K562 (cell line): ENCODE results near the gene JUND.

Experiments
- CBX1 ChIP-seq: sonication (generic); IDR thresholded peaks from 2 replicates; pipeline ENCODE4 v1.6.1; 2016; ENCODE audit warnings: antibody characterized with exemption, low read depth, mild to moderate bottlenecking
- CBX5 ChIP-seq: IDR thresholded peaks from 2 replicates; pipeline ENCODE4 v1.6.1; 2014; ENCODE audit warnings: low read depth, borderline replicate concordance
- EZH2 ChIP-seq: IDR thresholded peaks from 2 replicates; pipeline ENCODE4 v1.6.1; 2012; ENCODE audit warnings: low read depth, mild to moderate bottlenecking, inconsistent platforms, low read length, borderline replicate concordance
- JUNB ChIP-seq: fragments of 450-650 bp; formaldehyde crosslinking; conservative IDR thresholded peaks from 2 replicates; pipeline ENCODE4 v1.4.0; 2020; ENCODE audit warnings: mild to moderate bottlenecking
- NFYB ChIP-seq: IDR thresholded peaks from 2 replicates; pipeline ENCODE4 v1.6.1; 2011; ENCODE audit warnings: mild to moderate bottlenecking, moderate library complexity; ENCODE audit not compliant: insufficient read length; ENCODE audit errors: extremely low read depth
- POLR2A ChIP-seq: fragments of 450-650 bp; conservative IDR thresholded peaks from 2 replicates; pipeline ENCODE4 v1.6.1; 2016
- SIN3B ChIP-seq: fragments of 450-650 bp; IDR thresholded peaks from 2 replicates; pipeline ENCODE4 v1.6.1; 2017; ENCODE audit warnings: low read depth, mild to moderate bottlenecking, moderate library complexity
- SRF ChIP-seq, 2 experiments: fragments of 250-450, 450-650 bp in 1 of 2; sonication (Bioruptor Pico) in 1 of 2; sonication (generic) in 1 of 2; formaldehyde crosslinking; IDR thresholded peaks; 2 replicates each; pipeline versions ENCODE4 v1.5.0 to v1.5.1; 2020 to 2022; ENCODE audit warnings: mild to moderate bottlenecking in 1 of 2, missing genetic modification reagents in 1 of 2
- ZNF165 ChIP-seq: fragments of 250-450 bp; sonication (Bioruptor Pico); IDR thresholded peaks from 2 replicates; pipeline ENCODE4 v1.4.0; 2020; ENCODE audit warnings: borderline replicate concordance

- no peak for TF ChIP-seq JUNB (CRISPR knock-in tag)
- TF ChIP-seq SRF (CRISPR knock-in tag; IDR thresholded peaks at IDR 0.05) = no peak
- no peak for TF ChIP-seq SIN3B
- TF ChIP-seq CBX5 = no peak
- TF ChIP-seq ZNF165 (CRISPR knock-in tag) = no peak
- no peak for TF ChIP-seq CBX1
- no peak for TF ChIP-seq POLR2A
- TF ChIP-seq NFYB = no peak
- TF ChIP-seq EZH2 = no peak
Measured at GRCh38 chr19:18309525-18310064, 28.2 kb upstream of the JUND start.
